Measurements from ENCODE around the gene NTS. TPM values are rescaled to one million over a fixed set of nuclear protein-coding genes. Genes with fewer than 3 reads are reported as not detected.

Gene NTS
- total and polyA plus RNA-seq, 10 of the 15 experiments (the other 5 are each of a cell fraction or from before 2014, with no cell fraction given) = 0.05 to 0.11 TPM; not detected in 8

DNA sequence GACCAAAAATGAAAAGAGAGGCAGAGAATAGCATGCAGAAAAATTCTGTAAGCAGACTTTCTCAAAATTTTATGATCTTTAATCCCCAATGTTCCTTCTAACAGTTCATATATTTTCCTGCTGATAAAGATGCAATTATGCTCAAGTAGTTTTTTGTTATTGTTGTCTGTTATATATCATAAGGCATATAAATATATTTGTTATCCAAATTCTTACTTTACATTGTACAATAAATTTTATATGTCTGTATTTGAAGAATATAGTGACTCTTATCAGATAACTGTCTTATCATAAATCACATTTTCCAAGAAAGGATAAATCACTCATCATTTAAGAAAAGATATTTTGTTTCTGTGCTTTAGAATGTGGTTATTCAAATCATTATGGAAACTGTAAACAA is 40.5 kb upstream of the NTS start:
- ChIA-PET CTCF (no interaction called here), SMC1A (ENCODE audit: uncharacterized antibody, unreplicated experiment) (interaction anchor here (1.1 to 1.3 kb wide), 2 partner anchors 11 to 29 kb away, joined by 3 to 4 read pairs; no protein-coding TSS in a partner anchor), RAD21 (ENCODE audit: unreplicated experiment) (no interaction called here), POLR2A (no interaction called here)
- H3K27ac ChIP-seq (ENCODE audit: control insufficient read depth, insufficient read depth) = no peak overlapping the region
- DNase-seq (ENCODE audit: low read depth, low spot score) (no peak), FAIRE-seq (no peak), ATAC-seq (no peak)
- H2AFZ ChIP-seq (ENCODE audit: control insufficient read depth, low read depth, low read length) = no peak overlapping the region
- no peak overlapping the region for H3K4me3 ChIP-seq
- H3K4me2 ChIP-seq (ENCODE audit: control insufficient read depth, insufficient read depth) = no peak overlapping the region
- H3K9me3 ChIP-seq (replicated peaks; ENCODE audit: control insufficient read depth, insufficient read depth, low read length) = no peaks in the 10 kb centered on the region
- no peaks in the 10 kb centered on the region for H3K36me3 ChIP-seq (ENCODE audit: control insufficient read depth in 2 of 2, insufficient read depth in 2 of 2, low read length in 1 of 2)
- H4K20me1 ChIP-seq (ENCODE audit: control insufficient read depth, insufficient read depth) = no peaks in the 10 kb centered on the region
- H3K9ac ChIP-seq (ENCODE audit: control insufficient read depth, insufficient read depth, low read length) = no peak overlapping the region
- no peaks in the 10 kb centered on the region for H3K4me1 ChIP-seq (ENCODE audit: control insufficient read depth, insufficient read depth, low read length)
- TF ChIP-seq, protein P1, sequence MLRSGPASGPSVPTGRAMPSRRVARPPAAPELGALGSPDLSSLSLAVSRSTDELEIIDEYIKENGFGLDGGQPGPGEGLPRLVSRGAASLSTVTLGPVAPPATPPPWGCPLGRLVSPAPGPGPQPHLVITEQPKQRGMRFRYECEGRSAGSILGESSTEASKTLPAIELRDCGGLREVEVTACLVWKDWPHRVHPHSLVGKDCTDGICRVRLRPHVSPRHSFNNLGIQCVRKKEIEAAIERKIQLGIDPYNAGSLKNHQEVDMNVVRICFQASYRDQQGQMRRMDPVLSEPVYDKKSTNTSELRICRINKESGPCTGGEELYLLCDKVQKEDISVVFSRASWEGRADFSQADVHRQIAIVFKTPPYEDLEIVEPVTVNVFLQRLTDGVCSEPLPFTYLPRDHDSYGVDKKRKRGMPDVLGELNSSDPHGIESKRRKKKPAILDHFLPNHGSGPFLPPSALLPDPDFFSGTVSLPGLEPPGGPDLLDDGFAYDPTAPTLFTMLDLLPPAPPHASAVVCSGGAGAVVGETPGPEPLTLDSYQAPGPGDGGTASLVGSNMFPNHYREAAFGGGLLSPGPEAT (IDR thresholded peaks at IDR 0.05; ENCODE audit: low read depth) = no peak
- TF ChIP-seq ZNF217 (IDR thresholded peaks at IDR 0.05) (no peak), SUPT20H (IDR thresholded peaks at IDR 0.05; ENCODE audit: borderline replicate concordance, control insufficient read depth, low read depth, low read length) (no peak)
- TF ChIP-seq, protein P2, sequence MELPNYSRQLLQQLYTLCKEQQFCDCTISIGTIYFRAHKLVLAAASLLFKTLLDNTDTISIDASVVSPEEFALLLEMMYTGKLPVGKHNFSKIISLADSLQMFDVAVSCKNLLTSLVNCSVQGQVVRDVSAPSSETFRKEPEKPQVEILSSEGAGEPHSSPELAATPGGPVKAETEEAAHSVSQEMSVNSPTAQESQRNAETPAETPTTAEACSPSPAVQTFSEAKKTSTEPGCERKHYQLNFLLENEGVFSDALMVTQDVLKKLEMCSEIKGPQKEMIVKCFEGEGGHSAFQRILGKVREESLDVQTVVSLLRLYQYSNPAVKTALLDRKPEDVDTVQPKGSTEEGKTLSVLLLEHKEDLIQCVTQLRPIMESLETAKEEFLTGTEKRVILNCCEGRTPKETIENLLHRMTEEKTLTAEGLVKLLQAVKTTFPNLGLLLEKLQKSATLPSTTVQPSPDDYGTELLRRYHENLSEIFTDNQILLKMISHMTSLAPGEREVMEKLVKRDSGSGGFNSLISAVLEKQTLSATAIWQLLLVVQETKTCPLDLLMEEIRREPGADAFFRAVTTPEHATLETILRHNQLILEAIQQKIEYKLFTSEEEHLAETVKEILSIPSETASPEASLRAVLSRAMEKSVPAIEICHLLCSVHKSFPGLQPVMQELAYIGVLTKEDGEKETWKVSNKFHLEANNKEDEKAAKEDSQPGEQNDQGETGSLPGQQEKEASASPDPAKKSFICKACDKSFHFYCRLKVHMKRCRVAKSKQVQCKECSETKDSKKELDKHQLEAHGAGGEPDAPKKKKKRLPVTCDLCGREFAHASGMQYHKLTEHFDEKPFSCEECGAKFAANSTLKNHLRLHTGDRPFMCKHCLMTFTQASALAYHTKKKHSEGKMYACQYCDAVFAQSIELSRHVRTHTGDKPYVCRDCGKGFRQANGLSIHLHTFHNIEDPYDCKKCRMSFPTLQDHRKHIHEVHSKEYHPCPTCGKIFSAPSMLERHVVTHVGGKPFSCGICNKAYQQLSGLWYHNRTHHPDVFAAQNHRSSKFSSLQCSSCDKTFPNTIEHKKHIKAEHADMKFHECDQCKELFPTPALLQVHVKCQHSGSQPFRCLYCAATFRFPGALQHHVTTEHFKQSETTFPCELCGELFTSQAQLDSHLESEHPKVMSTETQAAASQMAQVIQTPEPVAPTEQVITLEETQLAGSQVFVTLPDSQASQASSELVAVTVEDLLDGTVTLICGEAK (IDR thresholded peaks at IDR 0.05; ENCODE audit: borderline replicate concordance) = no peak
- no TSS peak for BruUV-seq (replicated peaks)
- no peaks in the 10 kb centered on the region for H3K27me3 ChIP-seq (replicated peaks in 1 of 2; ENCODE audit: control insufficient read depth in 2 of 2, insufficient read depth in 2 of 2, low read length in 1 of 2)
- in situ Hi-C loops (cut with MboI) = no loop called here
- H3K79me2 ChIP-seq (ENCODE audit: control insufficient read depth, insufficient read depth, low read length) = no peaks in the 10 kb centered on the region
- intact Hi-C loops (cut with micrococcal nuclease; ENCODE audit: unreplicated experiment) = no loop called here

Data from GM12878 (cell line).